NCI-H748 treated with DMSO at 0.1 percent for 48 hours (cell line): ENCODE data around the gene RBBP7.

Experiments
- DNase-seq: peaks from one replicate; lab custom pipeline; 2025; lab: John Stamatoyannopoulos, UW

Gene RBBP7

GRCh38 chrX:16870095-16870861 is at the start of gene RBBP7:
Gene RBBP7, minus strand, starts transcription at chrX:16870362. Its CDS starts 309 bp downstream, at chrX:16870053.
- DNase-seq = peak; percentile 72

- DNase-seq = no peak
Measured at GRCh38 chrX:16918979-16919378, 48.8 kb upstream of the RBBP7 start.

DNA sequence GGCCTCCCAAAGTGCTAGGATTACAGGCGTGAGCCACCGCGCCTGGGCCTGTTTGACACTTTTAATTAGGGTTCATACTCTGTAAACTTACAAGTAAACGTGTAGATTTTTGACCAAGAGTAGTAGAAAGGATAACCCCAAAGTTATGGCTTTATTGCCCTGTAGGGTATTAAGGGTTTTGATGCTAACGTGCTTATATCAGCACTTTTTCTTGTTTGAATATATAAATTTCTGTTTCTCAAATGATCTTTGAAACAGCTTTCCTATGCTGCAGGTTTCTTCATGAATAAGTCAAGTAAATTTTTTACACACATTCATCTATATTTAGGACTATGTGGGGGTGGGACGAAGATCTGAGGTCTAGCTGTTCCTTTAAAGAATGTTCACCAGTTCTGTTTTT is 47.0 kb upstream of the RBBP7 start:
- DNase-seq = no peak

DNA sequence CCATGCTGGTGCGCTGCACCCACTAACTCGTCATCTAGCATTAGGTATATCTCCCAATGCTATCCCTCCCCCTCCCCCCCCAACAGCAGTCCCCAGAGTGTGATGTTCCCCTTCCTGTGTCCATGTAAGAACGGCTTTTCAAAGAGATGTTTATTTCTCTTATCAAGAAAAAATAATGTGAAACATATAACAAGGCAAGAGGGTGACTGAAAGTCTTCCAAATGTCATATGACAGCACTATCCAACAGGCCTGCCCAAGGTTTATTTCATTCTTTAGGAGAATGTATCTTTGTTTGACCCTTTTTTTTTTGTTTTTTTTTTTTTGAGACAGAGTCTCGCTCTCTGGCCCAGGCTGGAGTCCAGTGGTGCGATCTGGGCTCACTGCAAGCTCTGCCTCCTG is 46.4 kb upstream of the RBBP7 start:
- DNase-seq = no peak

GRCh38 chrX:16914058-16914457 is 43.9 kb upstream of the RBBP7 start:
- no peak for DNase-seq

- no peak for DNase-seq
Measured at GRCh38 chrX:16910376-16910775, 40.2 kb upstream of the RBBP7 start.

DNA sequence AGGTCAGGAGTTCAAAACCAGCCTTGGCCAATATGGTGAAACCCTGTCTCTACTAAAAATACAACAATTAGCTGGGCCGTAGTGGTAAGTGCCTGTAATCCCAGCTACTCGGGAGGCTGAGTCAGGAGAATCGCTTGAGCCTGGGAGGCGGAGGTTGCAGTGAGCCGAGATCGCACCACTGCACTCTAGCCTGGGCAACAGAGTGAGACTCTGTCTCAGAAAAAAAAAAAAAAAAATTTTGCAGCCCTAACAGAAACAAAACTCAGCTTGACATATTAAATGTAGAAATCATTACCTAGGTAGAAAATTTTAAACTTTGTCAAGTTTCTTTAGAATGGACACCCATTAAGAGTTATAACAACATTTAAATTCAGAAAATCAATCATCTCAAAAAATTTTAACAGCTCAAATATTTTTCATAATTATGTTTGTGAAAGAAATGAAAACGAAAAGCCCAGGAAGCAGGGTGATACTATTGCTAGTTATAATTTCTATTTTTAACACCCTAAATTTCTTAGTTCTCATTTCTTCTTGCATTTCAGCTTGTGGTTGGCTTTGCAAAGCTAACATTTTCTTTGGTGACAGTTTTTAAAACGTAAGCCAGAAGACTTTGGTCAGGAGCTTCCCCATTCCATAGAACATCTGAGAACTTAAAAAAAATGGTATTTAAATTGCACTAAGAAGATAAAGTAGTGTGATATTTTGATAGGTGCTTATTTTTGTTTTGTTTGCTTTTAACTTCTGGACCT is 33.3 kb upstream of the RBBP7 start:
- no peak for DNase-seq

DNA sequence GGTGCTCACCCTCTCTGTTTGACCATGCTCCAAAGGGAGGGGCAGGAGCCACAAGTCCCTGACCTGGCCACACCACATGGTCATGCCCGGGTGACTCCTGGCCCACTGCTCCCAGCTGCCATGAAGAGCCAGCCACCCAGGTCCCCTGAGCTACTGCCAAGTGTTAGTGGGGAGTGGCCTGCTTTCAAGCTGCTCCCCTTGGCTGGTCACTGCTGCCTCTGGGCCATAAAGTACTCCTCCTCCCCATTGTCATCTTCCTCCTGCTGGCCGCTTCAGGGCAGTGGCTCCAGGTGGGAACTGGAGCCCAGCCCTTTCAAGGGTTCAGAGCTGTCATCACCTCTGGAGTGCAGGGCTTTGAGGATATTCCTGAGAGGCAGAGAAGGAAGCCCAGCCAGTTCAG is 27.3 kb upstream of the RBBP7 start:
- no peak for DNase-seq

DNA sequence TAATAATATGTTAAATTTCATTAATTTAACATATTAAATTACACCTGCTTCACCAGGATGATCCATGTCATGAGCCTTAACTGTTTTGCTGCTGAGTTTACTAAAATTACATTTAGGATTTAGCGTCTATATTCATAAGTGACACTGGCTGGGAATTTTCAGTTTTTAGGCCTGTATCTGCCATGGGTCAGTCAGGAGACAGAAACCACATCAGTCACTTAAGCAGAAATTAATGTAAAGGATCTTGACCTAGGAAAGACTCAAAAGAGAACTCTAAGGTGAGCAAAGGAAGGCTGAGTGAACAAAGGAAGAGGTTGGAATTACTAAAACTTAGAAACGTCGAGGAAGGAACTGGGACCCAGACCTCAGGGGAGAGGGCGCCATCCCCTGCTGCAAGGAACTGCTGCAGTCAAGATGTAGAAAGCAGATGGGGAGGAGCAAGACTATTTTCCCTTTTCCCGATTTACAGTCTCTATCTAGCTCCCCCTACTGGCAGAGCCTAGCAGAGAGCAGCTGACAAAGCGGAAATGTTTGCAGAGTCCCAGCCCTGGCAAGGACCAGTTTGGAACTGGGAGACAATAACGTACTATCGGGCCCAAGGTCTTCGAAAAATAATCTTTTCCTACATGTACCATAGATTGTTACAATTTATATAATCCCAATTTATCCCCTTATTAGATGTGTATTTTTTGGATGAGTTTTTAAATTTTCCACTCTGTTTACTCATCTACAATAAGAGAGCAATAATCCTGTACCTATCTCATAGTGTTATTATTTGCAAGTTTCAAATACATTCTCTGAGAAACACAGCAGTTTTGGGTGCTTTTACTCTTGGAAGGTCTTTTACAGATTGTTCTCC is 22.6 kb upstream of the RBBP7 start:
- peak; percentile 69 for DNase-seq

DNA sequence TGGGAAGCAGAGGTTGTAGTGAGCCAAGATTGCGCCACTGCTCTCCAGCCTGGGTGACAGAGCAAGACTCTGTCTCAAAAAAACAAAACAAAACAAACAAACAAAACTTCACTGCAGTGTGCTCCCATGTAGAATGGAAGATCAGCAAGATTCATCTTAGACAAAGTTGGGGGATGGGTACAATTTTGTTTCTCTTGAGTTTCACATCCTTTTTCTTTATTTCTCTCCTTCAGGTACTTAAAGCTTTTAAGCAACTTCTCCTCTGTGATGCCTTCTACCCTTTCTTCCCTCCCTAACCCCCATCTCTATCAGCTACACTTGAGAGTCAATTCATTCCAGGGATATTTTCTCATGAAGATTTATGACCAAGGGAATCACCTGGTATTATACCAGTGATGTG is 15.5 kb upstream of the RBBP7 start:
- no peak for DNase-seq

DNA sequence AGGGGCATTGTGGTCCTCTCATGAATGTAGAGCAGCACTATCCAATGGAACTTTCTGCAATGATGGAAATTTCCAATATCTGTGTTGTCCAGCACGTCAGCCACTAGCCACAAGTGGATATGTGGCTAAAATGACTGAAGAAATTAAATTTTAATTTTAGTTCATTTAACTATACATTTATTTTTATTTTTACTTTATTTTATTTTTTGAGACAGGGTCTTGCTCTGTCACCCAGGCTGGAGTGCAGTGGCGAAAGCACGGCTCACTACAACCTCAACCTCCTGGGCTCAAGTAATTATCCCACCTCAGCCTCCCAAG is 13.3 kb upstream of the RBBP7 start:
- DNase-seq = no peak

- peak; percentile 66 for DNase-seq
Measured at GRCh38 chrX:16882702-16883486, 12.7 kb upstream of the RBBP7 start.

- DNase-seq = peak; percentile 18
Measured at GRCh38 chrX:16882169-16882568, 12.0 kb upstream of the RBBP7 start.

GRCh38 chrX:16876696-16877095 is 6.5 kb upstream of the RBBP7 start:
- DNase-seq = no peak

GRCh38 chrX:16874458-16875095 is 4.4 kb upstream of the RBBP7 start:
- DNase-seq = no peak

GRCh38 chrX:16873106-16873505 is 2.9 kb upstream of the RBBP7 start:
- DNase-seq = no peak

DNA sequence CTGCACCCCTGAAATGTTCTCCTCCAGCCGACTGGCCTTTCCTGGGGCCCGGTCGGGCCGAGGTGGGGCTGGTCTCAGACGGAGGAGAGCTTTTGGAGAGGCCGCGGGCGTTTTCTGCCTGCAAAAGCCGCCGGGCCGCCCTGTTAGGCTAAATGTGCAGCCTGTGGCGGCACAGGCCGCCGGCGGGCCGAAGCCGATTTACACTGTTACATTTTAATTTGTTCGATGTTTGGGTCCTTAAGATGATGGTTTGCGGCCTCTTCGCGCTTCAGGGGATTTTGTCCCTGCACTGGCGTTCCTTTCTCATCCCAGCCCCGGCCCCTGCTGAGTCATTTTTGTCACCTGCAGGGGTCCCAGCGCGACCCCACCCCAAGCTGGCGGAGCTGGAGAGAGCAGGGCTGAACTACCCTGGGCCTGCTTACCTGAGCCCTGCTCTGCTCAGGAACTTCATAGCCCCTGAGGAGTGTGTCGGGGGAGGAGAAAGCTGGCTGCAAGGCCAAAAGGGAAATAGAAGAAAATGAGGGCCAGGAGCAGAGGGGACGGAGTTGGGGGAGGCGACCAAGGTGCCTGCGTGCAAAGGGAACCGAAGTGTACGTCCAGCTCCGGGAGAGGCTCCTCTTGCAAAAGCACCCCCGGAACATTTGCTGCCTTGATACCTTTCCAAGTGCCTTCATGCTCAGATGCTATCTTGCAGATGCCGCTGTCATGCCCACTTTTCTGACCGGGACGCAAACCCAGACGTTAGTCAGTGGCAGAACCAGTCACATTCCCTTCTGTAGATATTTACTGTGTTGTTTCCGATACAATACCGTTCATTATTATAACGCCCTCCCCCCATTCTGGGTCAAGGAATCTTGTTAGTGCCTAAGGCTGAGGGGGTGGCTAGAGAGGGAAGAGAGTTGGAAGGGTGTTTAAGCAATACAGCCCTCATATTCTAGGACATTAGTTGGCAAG is 977 bp upstream of the RBBP7 start:
- DNase-seq = no peak

DNA sequence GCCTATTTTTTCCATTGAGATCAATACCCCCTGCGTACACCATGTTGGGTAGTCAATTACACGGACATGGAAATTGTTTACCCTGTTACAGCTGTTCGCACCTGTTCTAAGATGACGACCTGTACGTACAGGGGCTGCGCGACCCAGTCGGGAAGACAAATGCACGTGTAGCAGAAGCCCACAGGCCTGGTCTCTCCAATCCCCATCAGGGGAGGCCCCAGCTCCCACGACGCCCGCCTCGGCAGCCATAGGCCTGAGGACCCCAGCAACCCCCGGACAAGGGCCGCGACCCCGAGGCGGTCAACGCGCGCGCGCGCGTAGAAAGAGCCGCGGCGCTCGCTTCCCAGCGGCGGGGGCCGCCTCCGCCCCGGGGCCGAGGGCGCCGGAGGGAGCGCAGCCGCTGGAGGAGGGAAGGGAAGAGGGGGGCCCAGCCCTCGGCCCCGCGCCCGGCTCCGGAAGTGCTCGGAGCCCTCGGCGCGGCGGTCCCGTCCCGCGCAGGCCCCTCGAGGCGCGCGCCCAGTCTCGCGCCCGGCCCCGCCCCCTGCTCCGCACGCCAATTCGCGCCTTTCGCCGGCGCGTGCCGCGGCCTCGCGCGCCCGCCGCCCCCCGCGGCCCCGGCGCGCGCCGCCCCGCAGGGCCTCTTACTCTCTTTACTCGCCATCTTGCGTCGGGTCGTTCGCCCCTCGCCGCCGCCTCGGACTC is 618 bp downstream of the RBBP7 start:
- DNase-seq = peak; percentile 13

DNA sequence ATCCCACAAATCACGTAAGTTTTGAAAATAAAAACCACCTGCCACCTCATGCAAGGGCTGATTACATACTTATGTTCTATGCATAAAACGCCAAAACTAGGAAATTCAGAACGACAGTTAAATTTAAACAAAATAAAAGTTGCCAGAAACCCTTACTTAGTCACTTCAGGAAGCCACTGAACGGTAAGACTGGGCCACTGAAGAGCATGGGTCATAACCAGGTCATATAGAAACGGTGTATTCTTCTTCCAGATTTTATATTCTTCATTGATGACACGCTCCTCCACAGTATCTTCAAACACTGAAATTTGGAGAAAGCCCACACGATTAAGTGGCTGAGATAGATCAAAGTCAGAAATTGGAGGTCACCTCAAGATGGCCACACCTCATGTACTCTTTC is 1.2 kb downstream of the RBBP7 start:
- no peak for DNase-seq

DNA sequence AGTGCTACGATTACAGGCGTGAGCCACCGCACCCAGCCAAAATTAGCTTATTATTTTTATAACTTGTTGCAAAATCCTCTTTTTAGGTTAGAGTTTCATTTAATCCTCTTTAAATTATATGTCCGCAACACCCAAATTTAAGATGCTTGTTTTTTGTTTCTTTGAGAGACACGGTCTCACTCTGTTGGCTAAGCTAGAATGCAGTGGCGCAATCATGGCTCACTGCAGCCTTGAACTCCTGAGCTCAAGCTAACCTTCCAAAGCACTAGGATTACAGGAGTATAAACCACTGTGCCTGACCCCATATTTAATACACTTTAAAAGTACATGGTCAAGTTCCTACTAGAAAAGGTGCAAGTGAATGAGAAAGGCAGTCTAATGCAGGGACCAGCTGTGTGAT is 2.2 kb downstream of the RBBP7 start:
- DNase-seq = no peak
